RCC 7860 (cell line): ENCODE data around the gene F2.
"Not testable (repeated sequence)": the region's sequence is repeated elsewhere in the genome, so short reads cannot be mapped to it uniquely, and the experiment has no call there.

Experiments used
- DNase-seq: peaks from one replicate; pipeline ENCODE4 v3.0.0-alpha.2; 2015; ENCODE audit warnings: low spot score
- FAIRE-seq: peaks from 2 replicates; lab custom pipeline; 2012; peaks lifted over from hg19 to GRCh38; lab: Jason Lieb, UNC

Gene F2

GRCh38 chr11:46719048-46719542 lies at the start of gene F2:
Gene F2 (plus strand): TSS chr11:46719213. CDS start chr11:46719236, 23 bp downstream.
- no peak for FAIRE-seq
- DNase-seq: no peak

GRCh38 chr11:46669711-46670139 lies 49.3 kb upstream of the F2 start:
- FAIRE-seq (no peak), DNase-seq (no peak)

GRCh38 chr11:46670521-46670920 lies 48.5 kb upstream of the F2 start:
- not testable (repeated sequence) for FAIRE-seq, DNase-seq

GRCh38 chr11:46671958-46672315 lies 47.1 kb upstream of the F2 start:
- no peak for DNase-seq
- FAIRE-seq: no peak

- DNase-seq (no peak), FAIRE-seq (no peak)
Measured at GRCh38 chr11:46672381-46672839, 46.6 kb upstream of the F2 start.

GRCh38 chr11:46673713-46674462 lies 45.1 kb upstream of the F2 start:
- DNase-seq: no peak

GRCh38 chr11:46674463-46675287 lies 44.3 kb upstream of the F2 start:
- FAIRE-seq (no peak), DNase-seq (no peak)

More at GRCh38 chr11:46673713-46674462, 45.1 kb upstream of the F2 start:
- FAIRE-seq: no peak

GRCh38 chr11:46675288-46675851 lies 43.6 kb upstream of the F2 start:
- no peak for FAIRE-seq
- DNase-seq: no peak

GRCh38 chr11:46675949-46676348 lies 43.1 kb upstream of the F2 start:
- no peak for FAIRE-seq
- DNase-seq: no peak

GRCh38 chr11:46676436-46677158 lies 42.4 kb upstream of the F2 start:
- DNase-seq (no peak), FAIRE-seq (no peak)

GRCh38 chr11:46677169-46677568 lies 41.8 kb upstream of the F2 start:
- FAIRE-seq (no peak), DNase-seq (no peak)

- DNase-seq (no peak), FAIRE-seq (no peak)
Measured at GRCh38 chr11:46677991-46678740, 40.8 kb upstream of the F2 start.

- no peak for DNase-seq
- FAIRE-seq: no peak
Measured at GRCh38 chr11:46678741-46679130, 40.3 kb upstream of the F2 start.

- FAIRE-seq (no peak), DNase-seq (no peak)
Measured at GRCh38 chr11:46679241-46680163, 39.5 kb upstream of the F2 start.

GRCh38 chr11:46680164-46680760 lies 38.8 kb upstream of the F2 start:
- FAIRE-seq: no peak

GRCh38 chr11:46680815-46681214 lies 38.2 kb upstream of the F2 start:
- DNase-seq (no peak), FAIRE-seq (no peak)

More at GRCh38 chr11:46680164-46680760, 38.8 kb upstream of the F2 start:
- no peak for DNase-seq

GRCh38 chr11:46681814-46682213 lies 37.2 kb upstream of the F2 start:
- FAIRE-seq (no peak), DNase-seq (no peak)
